Panc1 (cell line): ENCODE measurements around the gene COL5A1. TPM values are rescaled to one million over a fixed set of nuclear protein-coding genes. Genes with fewer than 3 reads are reported as not detected.

ENCODE experiments used
- ATAC-seq: fragments of 200-7000 bp; cut with Tn5 transposase; 2 replicates; pipeline ENCODE4 v1.9.1; 2020; ENCODE audit warnings: mild to moderate bottlenecking, moderate library complexity
- BruUV-seq: library from RNA; stranded (reverse); fragments of 400-500 nt; replicated peaks from 2 replicates; lab custom pipeline; 2021; lab: Mats Ljungman, UMichigan
- CTCF ChIA-PET: fragments of 300-600 bp; sonication (Branson Sonifier 250); formaldehyde crosslinking; loops from one replicate; lab custom pipeline; 2022; ENCODE audit warnings: antibody characterized with exemption; lab: Charles Lee
- POLR2A ChIA-PET: fragments of 300-600 bp; sonication (Branson Sonifier 250); formaldehyde crosslinking; loops from one replicate; lab custom pipeline; 2022; ENCODE audit warnings: antibody characterized with exemption; lab: Charles Lee
- DNase-seq: peaks from one replicate; pipeline ENCODE4 v3.0.0-alpha.2; 2010; ENCODE audit warnings: low read depth, low spot score
- H3K27ac ChIP-seq: 2 replicates; pipeline ENCODE4 v1.5.1; 2011; ENCODE audit warnings: mild to moderate bottlenecking, low read length, inconsistent platforms
- H3K27me3 ChIP-seq: fragments of 200-500 bp; sonication (Bioruptor generic); 2 replicates; pipeline ENCODE4 v1.6.0; 2014; ENCODE audit warnings: low read length, inconsistent platforms; ENCODE audit not compliant: control insufficient read depth, insufficient read depth
- H3K36me3 ChIP-seq: fragments of 200-500 bp; sonication (Bioruptor generic); 2 replicates; pipeline ENCODE4 v1.5.1; 2014; ENCODE audit warnings: inconsistent platforms, mild to moderate bottlenecking, low read length, moderate library complexity; ENCODE audit not compliant: control insufficient read depth, insufficient read depth
- H3K4me1 ChIP-seq: 2 replicates; pipeline ENCODE4 v1.5.1; 2011; ENCODE audit warnings: inconsistent platforms, mild to moderate bottlenecking, low read length, moderate library complexity; ENCODE audit not compliant: control insufficient read depth, insufficient read depth
- H3K4me3 ChIP-seq, 2 experiments: 2 replicates each; pipeline ENCODE4 v1.5.1; 2011 to 2012; ENCODE audit warnings: low read depth in 2 of 2, low read length in 2 of 2, mild to moderate bottlenecking in 2 of 2, inconsistent platforms in 1 of 2, moderate library complexity in 1 of 2
- H3K9me3 ChIP-seq: fragments of 200-500 bp; sonication (Bioruptor generic); 2 replicates; pipeline ENCODE4 v1.5.1; 2014; ENCODE audit warnings: low read depth, mild to moderate bottlenecking, inconsistent platforms, low read length, moderate library complexity; ENCODE audit not compliant: control insufficient read depth, insufficient read depth
- CTCF ChIP-seq: fragments of 450-650 bp; IDR thresholded peaks from 2 replicates; pipeline ENCODE4 v1.5.1; 2017; ENCODE audit warnings: mild to moderate bottlenecking
- POLR2AphosphoS5 ChIP-seq: IDR thresholded peaks from 2 replicates; pipeline ENCODE4 v1.6.1; 2012; ENCODE audit warnings: mild to moderate bottlenecking, low read depth, low read length, moderate library complexity
- REST ChIP-seq, 2 experiments: IDR thresholded peaks; 2 replicates each; pipeline ENCODE4 v1.6.1; 2011 to 2012; ENCODE audit warnings: low read depth in 2 of 2, control low read depth in 1 of 2, low read length in 1 of 2, mild to moderate bottlenecking in 1 of 2, moderate library complexity in 1 of 2; ENCODE audit not compliant: insufficient read depth in 1 of 2
- SIN3A ChIP-seq: IDR thresholded peaks from 2 replicates; pipeline ENCODE4 v1.6.1; 2012; ENCODE audit warnings: low read depth, mild to moderate bottlenecking, low read length, moderate library complexity, borderline replicate concordance; ENCODE audit not compliant: insufficient read depth
- TCF7L2 ChIP-seq: IDR thresholded peaks from 2 replicates; pipeline ENCODE4 v1.6.1; 2011; ENCODE audit warnings: mild to moderate bottlenecking, low read depth, low read length, inconsistent platforms
- in situ Hi-C: cut with HindIII; loops from 2 replicates; pipeline ENCODE4 v1.10.0; 2016; ENCODE audit warnings: low sequenced_read_pairs, low pct_unique_long_range_greater_than_20kb
- intact Hi-C: fragments of 100-400 bp; cut with micrococcal nuclease; formaldehyde crosslinking; loops from one replicate; pipeline ENCODE4 v1.10.0; 2022; ENCODE audit not compliant: unreplicated experiment
- total RNA-seq: library from RNA; stranded (reverse); gene quantifications from one replicate; pipeline ENCODE4 v1.2.1, GENCODE V29; 2021; ENCODE audit not compliant: unreplicated experiment

COL5A1 gene
- total RNA-seq, 1 experiment from 2014 or later: 5.7 TPM

GRCh38 chr9:134846187-134846586 is 204.6 kb downstream of the COL5A1 start:
- intact Hi-C loops: no loop called here
- ChIA-PET CTCF (no interaction called here), POLR2A (no interaction called here)
- TF ChIP-seq REST (IDR thresholded peaks at IDR 0.05; ENCODE audit: insufficient read depth in 1 of 2, low read depth in 2 of 2, low read length in 1 of 2) (no peak), CTCF (no peak), POLR2AphosphoS5 (no peak), TCF7L2 (no peak), SIN3A (no peak)
- Histone ChIP-seq H3K36me3 (no peaks in the 10 kb centered on the region), H3K27me3 (no peaks in the 10 kb centered on the region), H3K9me3 (no peaks in the 10 kb centered on the region), H3K27ac (no peak overlapping the region), H3K4me1 (no peaks in the 10 kb centered on the region), H3K4me3 (no peak overlapping the region)
- BruUV-seq: no TSS peak
- ATAC-seq (no peak), DNase-seq (no peak)
- in situ Hi-C loops: no loop called here

- no peak for ATAC-seq
- in situ Hi-C loops: no loop called here
- no peak overlapping the region for H3K27ac ChIP-seq
- no peak overlapping the region for H3K4me3 ChIP-seq
- DNase-seq: no peak
- H3K27me3 ChIP-seq: no peaks in the 10 kb centered on the region
- no peaks in the 10 kb centered on the region for H3K4me1 ChIP-seq
- H3K9me3 ChIP-seq: no peaks in the 10 kb centered on the region
- CTCF ChIA-PET: interaction anchor here (0.8 kb wide), 1 partner anchor 84 kb away, joined by 13 read pairs; no protein-coding TSS in a partner anchor
- H3K36me3 ChIP-seq: no peaks in the 10 kb centered on the region
- BruUV-seq: no TSS peak
- TF ChIP-seq REST (IDR thresholded peaks at IDR 0.05; ENCODE audit: insufficient read depth in 1 of 2, low read depth in 2 of 2, low read length in 1 of 2): no peak
- TF ChIP-seq CTCF: no peak
- TF ChIP-seq TCF7L2: no peak
- no peak for TF ChIP-seq POLR2AphosphoS5
- TF ChIP-seq SIN3A: no peak
- POLR2A ChIA-PET: no interaction called here
- intact Hi-C loops: no loop called here
Measured at GRCh38 chr9:134846699-134847098, 205.1 kb downstream of the COL5A1 start.
